Amygdala (tissue), 56 donors: ENCODE measurements around the gene ARHGAP6.
"Not testable (repeated sequence)": the region's sequence is repeated elsewhere in the genome, so short reads cannot be mapped to it uniquely, and the experiment has no call there.

ENCODE experiments used
- DNase-seq, 56 donors: peaks; one replicate each; lab custom pipeline; 2025; lab: John Stamatoyannopoulos, UW

ARHGAP6 gene

DNA sequence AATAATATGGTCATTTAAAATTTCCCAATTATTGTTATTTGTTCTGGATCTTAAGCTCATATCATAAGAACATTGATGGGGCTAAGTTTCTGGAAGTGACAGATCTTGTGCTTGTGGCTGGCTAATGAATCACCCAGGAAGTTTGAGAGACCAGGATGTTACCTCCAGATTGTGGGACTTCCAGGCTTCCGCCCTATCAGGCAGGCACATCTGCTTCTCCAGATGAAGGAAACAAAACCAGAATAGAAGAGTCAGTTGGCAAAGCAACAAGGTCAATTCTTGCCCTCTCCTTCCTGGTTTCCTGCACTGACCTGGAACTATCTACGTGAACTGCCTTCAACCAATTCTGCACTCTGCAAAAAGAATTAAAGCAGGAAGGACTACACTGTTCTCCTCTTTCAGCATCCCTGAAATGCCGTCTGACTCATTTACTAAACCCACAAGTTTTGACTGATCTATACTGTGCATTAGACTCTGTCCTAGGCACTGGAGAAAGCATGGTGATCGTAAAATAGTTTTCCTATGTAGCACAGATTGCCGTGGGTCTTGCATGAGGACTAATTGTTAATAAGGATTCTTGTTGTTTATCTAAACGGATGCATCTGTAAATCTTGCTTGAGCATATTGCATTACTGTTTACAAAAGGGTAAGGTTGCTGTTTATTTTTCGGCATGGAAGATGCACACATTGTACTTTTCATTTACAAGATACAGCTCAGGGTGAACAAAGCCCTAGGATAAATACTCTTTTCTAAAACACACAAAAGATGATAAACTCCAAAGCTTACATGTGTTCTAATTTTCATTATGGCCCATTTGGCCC is 297.9 kb downstream of the ARHGAP6 start:
- DNase-seq, result no peak

- DNase-seq, result no peak
Observed at GRCh38 chrX:11366998-11367595, 298.6 kb downstream of the ARHGAP6 start.

DNA sequence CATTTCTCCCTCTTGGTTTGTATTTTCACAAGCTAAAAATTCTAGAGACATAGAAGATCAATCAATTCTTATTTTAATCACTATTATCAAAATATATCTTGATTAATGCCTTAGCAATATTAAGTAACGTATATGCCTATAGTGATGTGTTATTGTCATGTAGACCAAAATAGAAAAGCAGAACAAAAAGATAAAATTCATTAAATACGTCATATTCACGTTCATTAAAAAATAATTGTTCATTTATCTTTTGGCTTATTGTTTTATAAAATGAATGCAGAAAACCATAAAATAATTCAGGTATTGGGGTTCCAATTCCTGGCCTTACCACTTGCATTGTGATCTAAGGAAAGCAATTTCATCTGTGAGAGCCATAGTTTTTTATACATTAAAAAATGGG is 300.3 kb downstream of the ARHGAP6 start:
- no peak for DNase-seq

- no peak for DNase-seq
Observed at GRCh38 chrX:11364835-11365234, 300.9 kb downstream of the ARHGAP6 start.

- not testable (repeated sequence) for DNase-seq
Observed at GRCh38 chrX:11363825-11364224, 301.9 kb downstream of the ARHGAP6 start.

DNA sequence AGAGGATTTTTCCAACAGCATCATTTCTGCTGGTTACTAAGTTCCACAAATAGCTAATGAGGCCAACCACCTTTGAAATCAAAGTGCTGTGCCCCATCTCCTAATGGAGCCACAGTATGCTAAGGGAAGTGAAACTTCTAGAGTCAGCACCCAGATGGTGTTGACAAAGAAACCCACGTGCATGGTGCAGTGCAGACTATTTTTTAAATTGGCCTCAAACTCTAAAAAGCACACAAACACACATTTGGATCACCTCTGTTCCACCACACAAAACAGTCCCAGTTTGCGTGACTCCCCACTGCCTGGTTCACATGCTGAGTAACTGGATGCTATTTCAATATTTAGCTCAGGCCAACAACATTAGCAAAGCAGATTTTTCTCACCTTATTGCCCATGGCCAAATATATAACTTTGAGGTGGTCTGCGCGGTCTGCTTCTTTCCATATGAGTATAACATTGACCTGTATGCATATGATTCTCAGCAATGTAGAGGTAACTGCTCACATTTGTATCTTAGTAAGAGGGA is 302.6 kb downstream of the ARHGAP6 start:
- DNase-seq, result peak in 4 of 56 donors; percentile 1 to 34 (median 13)

DNA sequence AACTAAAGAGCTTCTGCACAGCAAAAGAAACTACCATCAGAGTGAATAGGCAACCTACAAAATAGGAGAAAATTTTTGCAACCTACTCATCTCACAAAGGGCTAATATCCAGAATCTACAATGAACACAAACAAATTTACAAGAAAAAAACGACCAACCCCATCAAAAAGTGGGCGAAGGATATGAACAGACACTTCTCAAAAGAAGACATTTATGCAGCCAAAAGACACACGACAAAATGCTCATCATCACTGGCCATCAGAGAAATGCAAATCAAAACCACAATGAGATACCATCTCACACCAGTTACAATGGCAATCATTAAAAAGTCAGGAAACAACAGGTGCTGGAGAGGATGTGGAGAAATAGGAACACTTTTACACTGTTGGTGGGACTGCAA is 304.1 kb downstream of the ARHGAP6 start:
- not testable (repeated sequence) for DNase-seq

DNA sequence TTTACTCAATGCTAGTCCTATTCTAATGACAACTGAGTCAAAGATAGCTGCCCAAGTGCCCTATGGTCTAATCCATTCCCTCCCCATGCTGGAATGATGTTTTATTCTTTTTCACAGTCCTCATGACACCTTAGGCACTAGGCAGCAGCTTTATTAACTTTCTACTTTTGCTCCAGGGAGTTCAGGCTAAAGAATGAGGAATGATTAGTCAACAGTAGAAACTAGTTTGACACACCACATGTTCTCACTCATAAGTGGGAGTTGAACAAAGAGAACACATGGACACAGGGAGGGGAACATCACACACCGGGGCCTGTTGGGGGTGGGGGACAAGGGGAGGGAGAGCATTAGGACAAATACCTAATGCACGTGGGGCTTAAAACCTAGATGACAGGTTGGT is 309.8 kb downstream of the ARHGAP6 start:
- not testable (repeated sequence) for DNase-seq

GRCh38 chrX:11355259-11355909 is 310.3 kb downstream of the ARHGAP6 start:
- DNase-seq, result no peak

DNA sequence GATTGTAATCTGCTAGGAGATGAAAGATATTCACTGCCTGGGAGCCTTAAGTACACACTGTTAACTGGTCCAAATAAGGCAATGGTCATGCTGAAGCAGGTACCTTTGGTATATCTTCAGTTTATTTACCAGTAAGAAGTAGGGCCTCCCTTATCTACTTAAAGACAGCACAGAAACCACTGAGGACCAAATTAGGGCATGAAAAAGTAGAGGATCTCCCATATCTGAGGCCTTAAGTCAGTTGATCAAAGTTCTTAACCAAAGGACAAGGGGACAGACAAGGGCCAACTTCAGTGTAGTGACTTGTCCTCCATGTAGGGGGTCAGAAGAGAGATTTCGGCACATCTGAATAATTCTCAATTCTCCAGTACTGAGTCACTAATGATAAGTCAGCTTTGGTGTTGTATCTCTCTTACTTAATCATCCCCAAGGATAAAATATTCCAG is 313.4 kb downstream of the ARHGAP6 start:
- no peak for DNase-seq

DNA sequence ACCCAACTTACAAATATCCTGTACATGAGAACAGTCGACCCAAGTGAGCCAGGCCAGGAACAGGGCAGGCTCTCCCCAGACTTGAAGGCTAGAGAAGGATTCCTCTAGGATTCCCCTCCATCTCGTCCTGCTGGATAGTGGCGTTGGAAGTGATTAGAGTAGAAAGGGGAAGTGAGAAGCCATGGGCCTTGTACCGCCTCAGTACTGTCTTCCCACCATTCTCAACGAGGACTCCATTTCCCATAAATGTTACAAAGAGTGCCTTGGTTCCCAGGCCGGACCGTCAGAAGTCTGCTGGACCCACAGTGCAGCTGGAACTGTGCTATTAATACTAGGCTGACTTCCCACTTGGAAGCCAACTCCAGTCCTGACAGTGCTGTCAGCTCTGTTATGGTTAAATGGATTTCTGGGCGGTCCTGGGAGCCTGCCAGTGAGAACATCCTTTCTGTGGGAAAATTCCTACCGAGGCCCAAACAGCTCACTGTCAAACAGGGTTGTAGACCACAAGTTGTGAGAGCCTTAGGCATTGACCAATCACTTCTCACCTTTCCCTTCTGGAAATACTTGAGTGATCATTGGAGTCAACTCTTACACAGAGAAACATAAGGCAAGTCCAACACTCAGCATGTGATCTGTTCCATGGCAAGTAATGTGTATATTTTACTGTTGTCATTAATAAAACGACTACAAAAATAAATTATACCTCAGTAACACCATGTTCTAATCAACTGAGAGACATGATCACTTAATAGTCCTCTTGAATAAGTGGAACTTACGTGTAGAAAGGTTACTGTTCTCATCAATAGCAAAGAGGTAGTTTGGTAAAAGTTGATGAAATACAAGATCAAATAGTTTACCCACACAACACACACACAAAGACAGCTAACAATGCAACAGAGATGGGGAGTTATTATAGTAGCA is 314.1 kb downstream of the ARHGAP6 start:
- DNase-seq, result no peak

DNA sequence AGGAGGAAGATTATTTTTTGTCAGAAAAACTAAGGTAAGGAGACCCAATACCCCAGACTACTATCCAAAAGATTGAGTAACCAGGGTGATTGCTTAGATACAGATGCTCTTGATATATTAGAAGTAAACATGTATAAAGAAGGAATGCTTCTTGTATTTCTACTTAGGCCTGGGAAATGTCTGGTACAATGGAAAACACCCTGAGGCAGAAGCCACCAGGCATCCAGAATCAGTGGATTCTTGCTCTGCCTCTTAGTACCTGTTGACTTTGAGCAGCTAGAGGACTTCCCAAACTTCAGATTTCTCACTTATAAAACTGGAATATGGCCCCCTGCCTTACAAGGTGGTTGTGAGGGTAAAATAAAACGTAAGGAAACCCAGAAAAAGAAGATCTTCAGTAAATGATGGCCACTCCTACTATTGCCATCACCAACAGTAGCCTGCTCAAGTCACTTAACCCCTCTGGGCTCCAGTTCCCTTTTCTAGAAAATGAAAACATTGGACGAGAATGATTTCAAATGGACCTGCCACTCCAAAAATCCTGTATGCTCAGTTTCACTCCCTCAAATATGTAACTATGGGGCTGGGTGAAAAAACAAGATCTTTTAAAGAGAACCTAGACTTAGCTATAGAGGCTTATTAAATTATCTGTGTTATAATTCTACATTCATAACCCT is 315.9 kb downstream of the ARHGAP6 start:
- DNase-seq, result no peak

DNA sequence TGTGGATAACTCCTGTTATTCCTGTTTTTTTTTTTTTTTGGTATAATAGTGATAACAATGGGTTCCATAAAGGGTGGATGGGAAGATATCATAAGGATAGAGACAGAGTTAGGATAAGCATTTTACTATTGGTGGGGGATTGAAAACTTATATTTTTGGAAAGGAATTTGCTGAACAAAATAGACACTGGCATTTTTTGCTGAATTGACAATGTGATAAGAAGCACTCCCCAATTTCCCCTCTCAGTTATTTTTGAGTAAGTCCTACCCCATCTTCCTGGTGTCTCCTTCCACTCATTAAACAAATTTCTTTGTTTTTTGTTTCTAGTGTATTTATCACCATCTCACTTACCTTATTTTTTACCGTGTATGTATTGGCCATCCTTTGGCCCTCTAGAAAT is 316.7 kb downstream of the ARHGAP6 start:
- DNase-seq, result no peak

- no peak for DNase-seq
Observed at GRCh38 chrX:11347300-11347699, 318.4 kb downstream of the ARHGAP6 start.

GRCh38 chrX:11346121-11346682 is 319.5 kb downstream of the ARHGAP6 start:
- DNase-seq, result no peak

DNA sequence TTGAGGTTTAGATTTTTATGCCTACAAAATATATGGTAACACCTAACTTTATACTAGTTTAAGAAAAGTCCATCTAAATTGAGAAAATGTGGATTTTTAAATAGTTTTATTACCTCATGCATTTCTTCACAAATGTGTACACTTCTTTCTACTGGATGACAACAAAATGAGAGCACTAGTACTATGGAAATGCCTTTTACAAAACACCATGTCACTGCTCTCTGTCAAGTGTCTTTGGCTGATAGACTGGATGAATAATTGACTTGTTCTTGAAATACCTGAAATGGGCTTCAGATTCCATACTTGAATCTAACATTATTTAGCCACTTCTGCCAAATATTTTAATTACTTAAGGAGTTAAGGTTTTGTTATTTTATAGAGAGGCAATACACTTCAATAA is 323.0 kb downstream of the ARHGAP6 start:
- DNase-seq, result no peak

GRCh38 chrX:11341274-11342201 is 324.2 kb downstream of the ARHGAP6 start:
- peak in 2 of 56 donors; percentile 5 to 16 for DNase-seq
